ENCODE results near the gene RPE. TPM values are rescaled to one million over a fixed set of nuclear protein-coding genes. Genes with fewer than 3 reads are reported as not detected.

Gene RPE
- total and polyA plus RNA-seq, 11 donors = 5.8 to 29.8 (median 17.0) TPM

DNA sequence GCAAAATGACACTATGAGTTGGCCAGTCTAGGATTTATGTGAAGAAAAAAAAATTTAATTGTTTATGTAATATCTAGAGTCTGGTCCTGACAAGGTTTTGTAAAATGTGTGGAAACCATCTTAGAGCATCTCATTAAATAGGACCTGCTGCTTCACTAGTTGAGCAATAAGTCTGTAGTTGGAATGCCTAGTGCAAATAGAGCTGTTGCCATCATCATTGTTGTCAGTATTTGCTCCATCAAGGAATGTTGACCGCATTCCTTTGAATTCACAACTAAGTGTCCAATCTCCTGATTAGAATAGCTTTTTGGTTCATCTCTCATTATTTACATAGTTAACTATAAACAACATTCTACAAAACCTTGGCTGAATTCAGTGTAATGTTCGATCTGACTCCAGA lies 32.2 kb upstream of the RPE start:
- TF ChIP-seq, protein P1, sequence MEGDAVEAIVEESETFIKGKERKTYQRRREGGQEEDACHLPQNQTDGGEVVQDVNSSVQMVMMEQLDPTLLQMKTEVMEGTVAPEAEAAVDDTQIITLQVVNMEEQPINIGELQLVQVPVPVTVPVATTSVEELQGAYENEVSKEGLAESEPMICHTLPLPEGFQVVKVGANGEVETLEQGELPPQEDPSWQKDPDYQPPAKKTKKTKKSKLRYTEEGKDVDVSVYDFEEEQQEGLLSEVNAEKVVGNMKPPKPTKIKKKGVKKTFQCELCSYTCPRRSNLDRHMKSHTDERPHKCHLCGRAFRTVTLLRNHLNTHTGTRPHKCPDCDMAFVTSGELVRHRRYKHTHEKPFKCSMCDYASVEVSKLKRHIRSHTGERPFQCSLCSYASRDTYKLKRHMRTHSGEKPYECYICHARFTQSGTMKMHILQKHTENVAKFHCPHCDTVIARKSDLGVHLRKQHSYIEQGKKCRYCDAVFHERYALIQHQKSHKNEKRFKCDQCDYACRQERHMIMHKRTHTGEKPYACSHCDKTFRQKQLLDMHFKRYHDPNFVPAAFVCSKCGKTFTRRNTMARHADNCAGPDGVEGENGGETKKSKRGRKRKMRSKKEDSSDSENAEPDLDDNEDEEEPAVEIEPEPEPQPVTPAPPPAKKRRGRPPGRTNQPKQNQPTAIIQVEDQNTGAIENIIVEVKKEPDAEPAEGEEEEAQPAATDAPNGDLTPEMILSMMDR (IDR thresholded peaks at IDR 0.05) = no peak
- TF ChIP-seq POLR2A (IDR thresholded peaks at IDR 0.05) = no peak
- Histone ChIP-seq H3K27ac (no peak overlapping the region), H3K4me3 (no peak overlapping the region), H3K36me3 (no peaks in the 10 kb centered on the region), H3K4me1 (no peaks in the 10 kb centered on the region), H3K9me3 (no peaks in the 10 kb centered on the region), H3K27me3 (peaks cover 0 to 5% (median 0%) of the 10 kb centered on the region in 9 donors)
- intact Hi-C loops (cut with DNase I) = loop anchor here in 2 of 10 donors (10.0 kb wide), 2 partner anchors 425 to 435 kb away; no protein-coding TSS in a partner anchor
- ATAC-seq (no peak), DNase-seq (no peak)
- WGBS, 4 donors = 89 to 93% (median 91%) methylated on average over 2 of the region's 2 CpGs

DNA sequence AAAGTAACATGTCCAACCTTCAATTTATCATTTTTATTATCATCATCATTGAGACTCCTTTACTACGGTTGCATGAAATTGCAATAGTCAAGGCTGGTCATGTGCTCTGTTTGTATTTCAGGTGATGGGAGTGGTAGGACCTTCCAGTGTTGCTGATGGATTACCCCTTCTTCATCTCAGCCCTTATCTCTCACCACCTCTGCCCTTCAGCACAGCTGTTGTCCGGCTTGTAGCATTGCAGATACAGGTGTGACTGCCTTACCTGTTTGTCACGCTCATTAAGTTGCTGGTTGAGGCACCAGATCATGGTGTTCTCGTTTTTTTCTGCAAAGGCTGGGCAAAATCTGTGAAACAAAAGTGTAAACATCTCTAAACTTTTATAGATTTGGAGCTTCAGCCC lies 31.7 kb upstream of the RPE start:
- TF ChIP-seq, protein P1 (IDR thresholded peaks at IDR 0.05) = no peak
- TF ChIP-seq POLR2A (IDR thresholded peaks at IDR 0.05) = no peak
- intact Hi-C loops (cut with DNase I) = loop anchor here in 2 of 10 donors (10.0 kb wide), 2 partner anchors 424 to 434 kb away; no protein-coding TSS in a partner anchor
- H3K9me3 ChIP-seq = no peaks in the 10 kb centered on the region
- H3K27ac ChIP-seq = no peak overlapping the region
- H3K27me3 ChIP-seq = peaks cover 0 to 5% (median 0%) of the 10 kb centered on the region in 9 donors
- DNase-seq (no peak), ATAC-seq (no peak)
- WGBS, 4 donors = 70 to 73% (median 72%) methylated on average over 4 of the region's 4 CpGs
- no peak overlapping the region for H3K4me3 ChIP-seq
- no peaks in the 10 kb centered on the region for H3K4me1 ChIP-seq
- no peaks in the 10 kb centered on the region for H3K36me3 ChIP-seq

DNA sequence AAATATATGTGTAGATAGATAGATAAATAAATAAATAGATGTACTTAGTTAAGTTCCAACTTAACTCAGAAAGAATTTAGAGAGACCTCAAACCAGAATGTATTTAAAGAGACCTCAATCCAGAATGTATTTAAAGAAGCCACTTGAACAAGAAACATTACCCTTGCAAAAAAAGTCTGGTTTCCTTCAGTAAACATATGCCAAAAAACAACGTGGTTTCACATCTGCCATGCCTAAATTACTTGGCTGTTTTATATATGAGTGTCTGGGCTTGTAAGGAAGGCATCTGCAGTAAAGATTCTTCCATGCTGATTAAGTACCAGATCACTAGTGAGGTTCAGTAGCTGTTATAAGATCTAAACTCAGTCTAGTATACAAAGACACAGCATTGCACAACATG lies 29.1 kb upstream of the RPE start:
- no peak overlapping the region for H3K27ac ChIP-seq
- DNase-seq (no peak), ATAC-seq (no peak)
- no peak overlapping the region for H3K4me3 ChIP-seq
- H3K36me3 ChIP-seq = no peaks in the 10 kb centered on the region
- intact Hi-C loops (cut with DNase I) = loop anchor here in 2 of 10 donors (10.0 kb wide), 2 partner anchors 421 to 431 kb away; no protein-coding TSS in a partner anchor
- H3K4me1 ChIP-seq = no peaks in the 10 kb centered on the region
- peaks cover 0 to 5% (median 0%) of the 10 kb centered on the region in 9 donors for H3K27me3 ChIP-seq
- 23 to 46% (median 39%) methylated on average over 1 of the region's 1 CpG for WGBS, 4 donors
- H3K9me3 ChIP-seq = no peaks in the 10 kb centered on the region
- TF ChIP-seq, protein P1 (IDR thresholded peaks at IDR 0.05) = no peak
- TF ChIP-seq POLR2A (IDR thresholded peaks at IDR 0.05) = no peak

DNA sequence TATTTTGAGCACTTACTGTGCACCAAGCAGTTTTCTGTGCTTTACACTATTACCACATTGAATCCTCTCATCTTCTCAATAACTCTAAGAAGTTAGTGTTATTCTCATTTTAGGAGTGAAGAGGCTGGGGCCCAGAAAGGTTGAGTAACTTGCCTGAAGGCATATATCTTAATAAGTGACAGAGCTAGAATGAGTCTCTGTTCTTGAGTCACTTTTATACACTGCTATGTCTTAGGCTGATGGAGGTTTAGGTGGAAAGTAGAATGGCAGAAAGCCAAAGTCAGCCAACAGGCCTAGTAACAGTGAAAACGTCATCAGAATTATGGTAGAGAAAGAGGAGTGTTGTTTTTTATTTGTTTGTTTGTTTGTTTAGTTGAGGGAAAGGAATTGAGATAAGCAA lies 27.9 kb upstream of the RPE start:
- intact Hi-C loops (cut with DNase I) = loop anchor here in 2 of 10 donors (10.0 kb wide), 2 partner anchors 420 to 430 kb away; no protein-coding TSS in a partner anchor
- no peaks in the 10 kb centered on the region for H3K9me3 ChIP-seq
- TF ChIP-seq, protein P1 (IDR thresholded peaks at IDR 0.05) = no peak
- no peak for TF ChIP-seq POLR2A (IDR thresholded peaks at IDR 0.05)
- H3K4me1 ChIP-seq = no peaks in the 10 kb centered on the region
- no peak overlapping the region for H3K27ac ChIP-seq
- H3K27me3 ChIP-seq = peaks cover 0 to 5% (median 0%) of the 10 kb centered on the region in 9 donors
- 44 to 53% (median 49%) methylated on average over 1 of the region's 1 CpG for WGBS, 4 donors
- DNase-seq (no peak), ATAC-seq (no peak)
- no peak overlapping the region for H3K4me3 ChIP-seq
- no peaks in the 10 kb centered on the region for H3K36me3 ChIP-seq
